GM20431 (cell line): Measurements from ENCODE around the gene TFAP2A.

Source experiments
- in situ Hi-C: fragments of 300-500 bp; cut with MseI, MboI; formaldehyde crosslinking; loops from one replicate; pipeline ENCODE4 v1.15.0; 2020; ENCODE audit warnings: low sequenced_read_pairs; ENCODE audit not compliant: unreplicated experiment

Gene TFAP2A

DNA sequence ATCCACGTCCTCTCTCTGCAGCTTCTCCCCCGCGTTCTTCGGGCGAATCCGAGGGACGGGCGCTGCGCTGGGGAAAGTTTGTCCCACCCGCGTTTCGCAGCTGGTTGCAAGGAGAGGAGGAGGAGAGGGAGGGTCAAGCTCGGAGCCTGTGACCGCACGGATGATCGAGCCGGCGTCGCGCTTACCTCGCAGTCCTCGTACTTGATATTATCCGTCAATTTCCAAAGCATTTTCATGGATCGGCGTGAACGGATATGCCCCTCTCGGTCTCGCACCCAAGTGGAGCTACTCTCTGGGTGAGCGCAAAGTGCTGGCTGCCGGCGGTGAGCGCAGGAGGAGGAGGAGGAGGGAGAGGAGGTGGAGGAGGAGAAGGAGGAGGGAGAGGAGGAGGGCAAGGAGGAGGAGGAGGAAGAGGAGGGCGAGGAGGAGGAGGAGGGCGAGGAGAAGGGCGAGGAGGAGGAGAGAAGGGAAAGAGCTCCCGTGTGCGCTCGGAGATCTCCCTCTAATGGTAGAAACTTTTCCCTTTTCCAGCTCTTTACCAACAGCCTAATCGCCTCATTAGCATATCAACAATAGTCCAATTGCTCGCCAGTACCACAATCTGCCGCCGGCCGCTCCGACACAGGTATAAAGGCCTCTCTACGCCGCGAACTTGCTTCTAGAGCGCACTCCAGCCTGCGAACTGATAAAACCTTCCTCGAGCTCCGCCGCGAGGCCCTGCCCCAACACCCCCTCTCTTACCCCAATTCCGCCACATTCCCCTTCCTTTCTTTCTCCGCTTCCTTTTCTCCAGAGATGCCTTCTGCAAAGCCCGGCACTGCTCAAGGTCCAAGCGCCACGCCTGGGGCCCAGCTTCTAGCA is at the start of gene TFAP2A:
Gene TFAP2A (minus strand): TSS at position 319 of the 861 bp plus-strand sequence. CDS start 83 bp downstream, at position 236.
- in situ Hi-C loops = no loop called here

DNA sequence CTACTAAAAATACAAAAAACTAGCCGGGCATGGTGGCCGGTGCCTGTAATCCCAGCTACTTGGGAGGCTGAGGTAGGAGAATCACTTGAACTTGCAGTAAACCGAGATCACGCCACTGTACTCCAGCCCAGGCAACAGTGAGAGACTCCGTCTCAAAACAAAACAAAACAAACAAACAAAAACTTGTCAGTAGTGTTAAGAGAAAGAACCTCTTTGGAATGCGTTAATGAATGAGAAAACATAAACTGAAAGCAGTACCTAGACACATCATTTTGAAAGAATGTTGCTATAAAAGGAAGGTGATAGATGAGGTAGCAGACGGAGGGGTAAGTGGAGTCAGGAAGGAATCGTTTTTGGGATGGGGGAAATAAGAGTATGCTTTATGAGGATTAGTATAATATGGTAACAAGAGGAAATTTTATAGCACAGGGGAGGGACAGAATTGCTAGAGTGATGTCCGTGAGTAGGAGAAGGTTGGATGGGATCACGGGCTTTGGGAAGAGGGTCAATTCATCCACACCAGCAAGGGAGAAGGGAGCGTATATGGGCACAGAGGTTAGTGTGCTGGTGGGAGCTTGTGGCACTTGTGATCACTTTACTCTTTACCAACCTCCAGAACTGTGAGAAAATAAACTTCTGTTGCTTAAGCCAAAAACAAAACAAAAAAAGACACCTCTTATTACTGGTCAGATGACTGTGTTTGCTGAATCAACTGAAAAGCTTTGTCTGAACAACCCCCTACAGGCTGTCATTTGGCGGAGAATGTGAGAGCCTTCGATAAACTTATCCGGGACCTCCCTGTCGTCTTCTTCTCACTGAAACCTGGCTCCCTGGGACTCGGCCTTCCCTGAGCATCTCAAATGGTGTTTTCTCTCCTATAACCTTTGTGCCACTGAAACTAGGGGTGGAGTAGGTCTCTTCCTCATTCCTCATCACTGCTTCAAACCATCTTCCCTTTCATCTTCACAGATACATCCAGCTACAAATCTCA is 48.9 kb upstream of the TFAP2A start:
- in situ Hi-C loops = no loop called here

DNA sequence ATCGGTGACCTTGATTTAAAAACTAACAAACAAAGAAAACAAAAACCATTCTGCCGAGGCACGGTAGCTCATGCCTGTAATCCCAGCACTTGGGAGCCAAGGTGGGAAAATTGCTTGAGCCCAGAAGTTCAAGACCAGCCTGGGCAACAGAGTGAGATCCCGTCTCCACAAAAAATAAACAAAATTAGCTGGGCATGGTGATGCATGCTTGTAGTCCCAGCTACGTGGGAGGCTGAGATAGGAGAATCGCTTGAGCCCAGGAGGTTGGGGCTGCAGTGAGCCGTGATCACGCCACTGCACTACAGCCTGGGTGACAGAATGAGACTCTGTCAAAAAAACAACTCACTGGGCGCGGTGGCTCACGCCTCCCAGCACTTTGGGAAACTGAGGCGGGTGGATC is 48.2 kb upstream of the TFAP2A start:
- in situ Hi-C loops = no loop called here

DNA sequence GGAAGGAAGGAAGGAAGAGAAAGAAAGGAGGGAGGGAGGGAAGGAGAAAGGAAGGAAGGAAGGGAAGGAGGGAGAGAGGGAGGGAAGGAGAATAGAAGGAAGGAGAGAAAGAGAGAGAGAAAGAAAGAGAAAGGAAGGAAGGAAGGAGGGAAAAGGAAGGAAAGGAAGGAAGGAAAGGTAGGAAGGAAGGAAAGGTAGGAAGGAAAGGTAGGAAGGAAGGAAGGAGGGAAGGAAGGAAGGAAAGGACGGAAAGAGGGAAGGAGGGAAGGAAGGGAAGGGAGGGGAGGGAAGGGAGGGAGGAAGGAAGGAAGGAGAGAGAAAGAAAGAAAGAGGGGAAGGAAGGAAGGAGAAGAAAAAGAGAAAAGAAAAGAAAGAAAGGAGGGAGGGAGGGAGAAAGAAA is 47.0 kb upstream of the TFAP2A start:
- in situ Hi-C loops = no loop called here

DNA sequence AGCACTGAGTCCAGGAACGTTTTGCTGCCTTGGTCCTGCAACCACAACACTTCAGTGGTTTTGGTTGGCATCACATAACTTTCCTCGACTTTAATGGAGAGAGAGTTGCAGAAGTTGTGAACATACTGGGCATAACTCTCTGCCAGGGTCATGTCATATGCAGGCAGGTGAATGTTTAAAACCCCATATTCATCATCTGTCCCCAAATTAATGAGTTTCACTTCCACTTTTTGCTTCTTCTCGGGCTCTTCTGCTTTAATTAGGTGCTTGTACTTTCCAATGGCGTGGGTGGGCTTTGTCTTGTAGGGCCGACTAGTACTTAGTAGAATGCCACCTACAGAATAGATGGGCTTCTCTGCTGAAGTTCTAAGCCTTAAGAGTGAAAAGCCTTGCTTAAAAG is 45.2 kb upstream of the TFAP2A start:
- in situ Hi-C loops = no loop called here

DNA sequence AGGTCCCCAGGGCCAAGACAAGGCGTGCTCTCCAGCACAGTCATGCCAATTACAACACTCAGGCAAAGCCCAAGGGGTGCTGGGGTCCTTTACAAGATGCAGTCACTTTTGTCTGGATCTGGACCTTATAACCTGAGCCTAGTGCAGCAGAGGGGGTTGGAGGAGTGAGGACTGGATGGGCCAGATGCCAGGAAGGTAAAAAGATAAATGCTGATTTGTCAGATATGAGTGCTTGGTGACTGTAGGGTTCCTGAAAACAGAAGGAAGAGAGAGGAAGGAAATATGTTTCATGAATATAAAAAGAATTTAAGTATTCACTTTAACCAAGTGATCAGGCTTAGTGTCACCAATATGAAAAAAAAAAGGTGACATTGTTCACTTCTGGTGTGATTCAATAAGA is 43.4 kb upstream of the TFAP2A start:
- in situ Hi-C loops = no loop called here

DNA sequence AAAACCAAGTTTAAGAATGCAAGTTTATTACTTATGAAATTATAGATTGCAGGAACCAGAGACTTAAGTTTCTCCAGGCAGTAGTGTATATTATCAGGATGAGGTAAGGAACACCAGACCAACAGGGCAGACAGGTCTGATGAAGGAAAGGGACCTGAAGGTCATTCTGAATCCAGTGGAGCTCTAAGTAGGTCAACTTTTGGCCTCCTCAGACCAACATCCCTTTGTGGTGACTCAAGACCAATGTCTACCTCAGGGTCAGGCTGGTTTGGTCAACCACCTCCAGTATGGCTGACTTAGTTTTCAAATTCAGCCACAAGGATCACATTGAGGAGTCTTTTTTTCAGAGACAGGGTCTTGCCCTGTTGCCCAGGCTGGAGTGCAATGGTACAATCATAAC is 38.7 kb upstream of the TFAP2A start:
- in situ Hi-C loops = no loop called here

DNA sequence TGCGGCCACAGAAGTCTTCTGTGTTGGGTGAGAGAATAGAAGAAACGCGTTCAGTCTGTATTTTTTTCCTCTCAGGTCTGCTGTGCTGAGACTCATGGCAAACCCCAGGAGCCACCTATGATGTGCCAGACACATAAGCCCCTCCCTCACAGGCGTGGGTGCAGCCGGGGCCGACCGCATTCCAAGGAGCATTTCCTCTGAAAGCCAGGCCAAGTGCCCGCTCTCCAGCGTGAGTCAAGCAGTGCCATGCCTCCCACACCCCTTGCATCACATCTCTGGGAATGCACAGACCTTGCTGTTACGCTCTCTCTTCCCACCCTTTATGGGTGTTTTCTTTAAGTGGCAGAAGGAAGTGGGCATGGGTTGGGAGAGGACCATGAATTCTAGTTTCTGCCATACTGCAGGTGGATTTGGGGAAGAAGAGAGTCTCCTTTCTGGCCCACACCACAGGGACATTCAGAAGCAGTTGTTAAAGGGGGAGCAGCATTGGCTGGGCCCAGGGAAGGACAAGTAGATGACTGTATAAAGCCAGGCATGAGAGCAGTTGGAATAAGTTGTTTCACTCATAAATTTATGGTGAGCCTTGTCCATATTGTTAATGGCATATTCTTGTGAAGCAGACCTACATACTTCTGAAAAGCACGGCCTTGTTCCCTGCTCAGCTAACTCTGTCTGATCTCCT is 37.1 kb upstream of the TFAP2A start:
- in situ Hi-C loops = no loop called here

DNA sequence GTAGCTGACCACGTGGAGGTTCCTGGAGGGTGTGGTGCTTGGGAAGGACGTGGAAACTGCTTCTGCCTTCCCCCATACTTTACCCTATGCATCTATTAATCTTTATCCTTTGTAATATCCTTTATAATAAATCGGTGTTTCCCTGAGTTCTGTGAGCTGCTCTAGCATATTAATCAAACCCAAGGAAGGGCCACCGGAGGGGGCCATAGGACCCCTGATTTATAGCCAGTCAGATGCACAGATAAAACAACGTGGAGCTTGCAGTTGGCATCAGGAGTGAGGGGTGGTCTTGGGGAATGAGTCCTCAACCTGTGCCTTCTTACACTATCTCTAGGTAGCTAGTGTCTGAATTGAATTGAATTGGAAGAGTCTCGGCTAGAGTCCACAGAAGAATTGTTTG is 36.5 kb upstream of the TFAP2A start:
- in situ Hi-C loops = no loop called here

DNA sequence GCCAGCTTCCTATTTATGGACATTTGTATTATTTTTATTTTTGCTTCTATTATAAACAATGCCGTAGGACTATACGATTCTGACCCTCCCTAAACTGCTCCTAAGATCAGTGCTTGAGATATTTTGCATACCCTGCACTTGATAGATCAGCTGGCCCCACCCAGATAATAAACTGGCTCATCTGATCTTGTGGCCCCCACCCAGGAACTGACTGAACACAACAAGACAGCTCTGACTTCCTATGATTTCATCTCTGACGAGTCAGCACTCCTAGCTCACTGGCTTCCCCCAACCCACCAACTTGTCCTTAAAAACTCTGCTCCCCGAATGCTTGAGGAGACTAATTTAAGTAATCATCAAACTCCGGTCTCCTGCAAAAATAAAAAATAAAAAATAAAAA is 34.9 kb upstream of the TFAP2A start:
- in situ Hi-C loops = loop anchor here (25.0 kb wide), 3 partner anchors 412 to 1462 kb away; no protein-coding TSS in a partner anchor

DNA sequence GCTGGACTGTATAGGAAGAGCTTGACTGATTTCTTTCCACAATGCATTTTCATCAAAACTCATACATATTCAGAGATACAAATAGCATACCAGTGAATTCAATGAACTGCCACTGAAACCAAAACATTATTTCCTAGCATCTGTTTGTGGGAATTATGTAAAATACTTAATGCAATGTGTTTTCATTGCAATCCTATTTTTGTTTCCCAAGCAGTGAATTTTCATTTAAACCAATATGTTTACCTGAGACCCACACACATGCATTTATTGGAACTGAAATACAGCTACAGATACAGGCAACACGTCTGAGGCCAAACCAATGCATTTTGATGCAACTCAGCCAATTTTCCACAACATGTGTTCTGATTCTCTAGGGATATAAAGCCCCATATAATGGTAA is 33.2 kb upstream of the TFAP2A start:
- in situ Hi-C loops = loop anchor here (25.0 kb wide), 3 partner anchors 411 to 1461 kb away; no protein-coding TSS in a partner anchor

DNA sequence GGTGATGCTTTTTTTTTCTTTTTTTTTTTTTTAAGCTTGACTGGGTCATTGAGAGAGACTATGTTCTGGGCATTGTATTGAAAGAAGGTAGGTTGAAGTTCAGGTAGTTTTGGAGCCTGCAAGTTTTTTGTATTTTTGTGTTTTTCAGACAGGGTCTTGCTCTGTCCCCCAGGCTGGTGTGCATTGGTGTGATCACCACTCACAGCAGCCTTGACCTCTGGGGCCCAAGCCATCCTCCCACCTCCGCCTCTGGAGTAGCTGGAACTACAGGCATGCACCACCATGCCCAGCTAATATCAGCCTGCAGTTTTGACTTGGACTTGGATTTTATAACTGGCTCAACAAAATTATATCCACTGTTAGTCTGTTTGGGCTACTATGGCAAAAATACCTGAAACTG is 31.7 kb upstream of the TFAP2A start:
- in situ Hi-C loops = loop anchor here (25.0 kb wide), 3 partner anchors 409 to 1459 kb away; no protein-coding TSS in a partner anchor

DNA sequence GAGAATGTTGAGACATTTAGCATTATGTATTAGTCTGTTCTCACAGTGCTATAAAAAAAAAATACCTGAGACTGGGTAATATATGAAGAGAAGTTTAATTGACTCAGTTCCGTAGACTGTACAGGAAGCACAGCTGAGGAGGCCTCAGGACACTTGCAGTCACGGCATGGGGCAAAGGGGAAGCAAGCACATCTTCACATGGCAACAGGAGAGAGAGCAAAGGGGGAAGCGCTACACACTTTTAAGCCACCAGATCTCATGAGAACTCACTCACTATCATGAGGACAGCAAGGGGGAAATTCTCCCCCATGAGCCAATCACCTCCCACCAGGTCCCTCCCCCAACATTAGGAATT is 26.8 kb upstream of the TFAP2A start:
- in situ Hi-C loops = loop anchor here (25.0 kb wide), 3 partner anchors 404 to 1454 kb away; no protein-coding TSS in a partner anchor

DNA sequence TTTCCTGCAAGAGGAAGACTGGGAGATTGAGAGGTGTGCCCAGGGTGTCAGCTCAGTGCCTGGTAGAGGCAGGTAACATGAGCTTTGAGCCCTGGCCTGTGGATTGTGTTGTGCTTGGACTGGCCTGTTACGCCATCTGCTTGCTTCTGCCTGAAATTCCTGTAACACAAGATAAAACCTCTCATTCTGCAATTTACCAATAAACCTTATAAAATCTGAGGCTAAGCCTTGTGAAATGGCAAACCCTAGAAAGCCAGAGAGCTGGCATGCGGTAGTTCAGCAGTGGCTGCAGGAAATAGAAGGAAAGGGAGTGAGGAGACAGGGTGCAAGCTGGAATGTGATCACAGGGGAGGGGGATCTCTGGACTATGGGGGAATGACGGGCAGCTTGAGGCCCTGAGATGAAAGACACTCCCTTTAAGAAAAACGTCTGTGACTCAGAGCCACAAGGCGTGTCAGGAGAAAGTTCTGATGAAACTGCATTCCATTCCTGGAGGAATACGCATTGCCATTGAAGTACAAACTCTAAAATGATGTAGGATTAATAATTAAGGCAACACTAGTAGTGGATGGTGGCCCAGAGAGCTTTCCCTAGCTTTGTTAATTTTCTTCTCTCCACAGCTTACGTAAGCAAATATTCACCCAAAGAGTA is 26.3 kb upstream of the TFAP2A start:
- in situ Hi-C loops = loop anchor here (25.0 kb wide), 3 partner anchors 404 to 1454 kb away; no protein-coding TSS in a partner anchor

DNA sequence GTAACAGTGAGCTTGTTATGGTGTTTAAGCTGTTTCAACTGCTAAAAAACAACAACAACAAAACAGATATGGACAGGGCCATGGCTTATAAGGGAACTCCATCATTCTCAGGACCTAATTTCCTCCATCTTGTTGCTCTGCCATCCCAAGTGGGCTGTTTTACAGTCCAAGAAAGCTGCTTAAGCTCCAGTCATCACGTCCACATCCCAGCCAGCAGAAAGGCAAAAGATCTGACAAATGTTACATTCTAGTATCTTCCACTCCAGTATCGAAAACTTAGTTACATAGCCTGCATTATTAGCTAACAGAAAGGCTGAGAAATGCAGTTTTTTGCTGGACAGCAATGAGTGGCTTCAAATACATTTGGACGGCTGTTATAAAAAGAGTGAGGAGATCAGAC is 23.0 kb upstream of the TFAP2A start:
- in situ Hi-C loops = loop anchor here (25.0 kb wide), 3 partner anchors 401 to 1451 kb away; no protein-coding TSS in a partner anchor

DNA sequence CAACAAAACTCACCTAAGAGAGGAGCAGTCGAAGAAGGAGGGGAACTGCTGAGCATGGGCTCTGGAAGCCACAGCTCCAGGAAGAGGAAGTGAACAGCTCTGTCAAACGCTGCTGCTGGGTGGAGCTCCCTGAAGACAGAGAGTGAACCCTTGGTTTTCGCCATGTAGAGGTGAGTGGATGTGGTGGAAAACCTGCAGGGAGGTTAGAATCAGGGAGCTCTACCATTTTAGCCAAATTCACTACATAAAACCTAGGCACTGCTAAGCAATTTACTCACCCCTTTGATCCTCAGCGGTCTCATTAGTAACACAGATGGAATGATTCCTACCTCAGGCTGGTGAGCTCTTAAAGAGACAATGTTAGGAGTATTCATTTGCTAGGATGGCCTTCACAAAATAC is 19.4 kb upstream of the TFAP2A start:
- in situ Hi-C loops = loop anchor here (25.0 kb wide), 3 partner anchors 397 to 1447 kb away; no protein-coding TSS in a partner anchor

DNA sequence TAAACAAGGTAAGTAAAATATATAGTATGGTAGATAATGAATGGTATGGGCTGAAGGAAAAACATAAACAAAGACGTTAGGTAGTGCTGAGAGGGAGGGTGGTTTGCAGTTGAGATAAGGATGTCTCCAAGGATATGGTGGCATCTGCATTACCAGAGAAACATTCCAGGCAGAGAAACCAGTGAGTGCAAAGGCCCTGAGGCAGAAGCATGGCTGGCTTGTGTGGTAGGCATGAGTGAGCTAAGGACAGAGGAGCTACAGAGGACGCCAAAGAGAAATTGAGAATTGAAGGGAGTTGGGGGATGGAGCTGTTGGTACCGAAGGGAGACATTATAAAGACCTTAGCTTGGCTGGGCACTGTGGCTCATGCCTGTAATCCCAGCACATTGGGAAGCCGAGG is 18.4 kb upstream of the TFAP2A start:
- in situ Hi-C loops = loop anchor here (25.0 kb wide), 3 partner anchors 396 to 1446 kb away; no protein-coding TSS in a partner anchor

DNA sequence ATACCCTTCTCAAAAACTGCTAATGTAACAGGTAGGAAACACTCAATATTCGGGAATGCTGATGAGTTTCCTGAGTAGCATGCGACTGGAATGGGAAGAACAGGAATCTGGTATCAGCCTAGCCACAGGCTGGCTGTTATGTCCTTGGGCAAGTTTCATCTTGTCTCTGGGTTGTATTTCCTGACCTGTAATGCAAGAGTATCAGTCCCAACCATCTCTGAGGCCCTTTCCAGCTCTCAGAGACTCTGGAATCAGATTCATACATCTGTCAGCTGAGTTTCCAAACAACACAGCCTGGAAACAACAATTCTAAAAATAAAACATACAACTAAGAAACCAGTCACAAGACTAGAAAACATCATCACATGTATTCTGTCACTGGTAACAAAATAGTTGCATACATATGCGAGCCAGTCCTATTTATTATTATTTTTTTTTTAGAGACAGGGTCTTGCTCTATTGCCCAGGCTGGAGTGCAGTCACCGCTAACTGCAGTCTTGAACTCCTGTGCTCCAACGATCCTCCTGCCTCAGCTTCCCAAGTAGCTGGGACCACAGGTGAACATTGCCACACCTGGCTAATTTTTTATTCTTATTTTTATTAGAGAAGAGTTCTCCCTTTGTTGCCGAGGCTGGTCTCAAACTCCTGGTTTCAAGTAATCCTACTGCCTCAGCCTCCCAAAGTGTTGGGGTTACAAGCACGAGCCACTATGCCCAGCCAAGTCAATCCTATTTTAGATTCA is 16.7 kb upstream of the TFAP2A start:
- in situ Hi-C loops = loop anchor here (25.0 kb wide), 3 partner anchors 394 to 1444 kb away; no protein-coding TSS in a partner anchor
